Osteocyte (in vitro differentiated cells): ENCODE measurements around the gene TMPRSS9. TPM values are rescaled to one million over a fixed set of nuclear protein-coding genes. Genes with fewer than 3 reads are reported as not detected.

Experiments
- DNase-seq: peaks from one replicate; pipeline ENCODE4 v3.0.0; 2021; ENCODE audit warnings: mixed read lengths; ENCODE audit not compliant: unreplicated experiment; ENCODE audit errors: extremely low spot score
- H3K27ac Mint-ChIP-seq: one replicate; pipeline ENCODE4 v1.8.0; 2021; ENCODE audit warnings: mild to moderate bottlenecking, mixed read lengths; ENCODE audit not compliant: unreplicated experiment
- H3K27me3 Mint-ChIP-seq: one replicate; pipeline ENCODE4 v1.8.0; 2021; ENCODE audit warnings: mixed read lengths; ENCODE audit not compliant: unreplicated experiment
- H3K36me3 Mint-ChIP-seq: one replicate; pipeline ENCODE4 v1.8.0; 2021; ENCODE audit warnings: mixed read lengths; ENCODE audit not compliant: unreplicated experiment
- H3K4me1 Mint-ChIP-seq: one replicate; pipeline ENCODE4 v1.8.0; 2021; ENCODE audit warnings: mixed read lengths; ENCODE audit not compliant: unreplicated experiment
- H3K4me3 Mint-ChIP-seq: one replicate; pipeline ENCODE4 v1.8.0; 2021; ENCODE audit warnings: mild to moderate bottlenecking, moderate library complexity, mixed read lengths; ENCODE audit not compliant: unreplicated experiment
- H3K9me3 Mint-ChIP-seq: one replicate; pipeline ENCODE4 v1.8.0; 2021; ENCODE audit warnings: mixed read lengths; ENCODE audit not compliant: unreplicated experiment
- CTCF ChIP-seq: fragments of 200-600 bp; sonication (generic); IDR thresholded peaks from 2 replicates; pipeline ENCODE4 v1.5.0; 2021; ENCODE audit warnings: antibody characterized with exemption, mild to moderate bottlenecking, moderate library complexity
- total RNA-seq: library from RNA; stranded (reverse); gene quantifications from 2 replicates; pipeline ENCODE4 v1.2.1, GENCODE V29; 2021

TMPRSS9 gene
- total RNA-seq, 1 donor from 2014 or later: 0.08 TPM

GRCh38 chr19:2420490-2420889, 60.4 kb downstream of the TMPRSS9 start:
- no peaks in the 10 kb centered on the region for H3K27me3 Mint-ChIP-seq
- DNase-seq: no peak
- H3K4me3 Mint-ChIP-seq: no peak overlapping the region
- no peak for TF ChIP-seq CTCF
- H3K27ac Mint-ChIP-seq: no peak overlapping the region
- peaks cover 4% of the 10 kb centered on the region for H3K36me3 Mint-ChIP-seq
- no peaks in the 10 kb centered on the region for H3K9me3 Mint-ChIP-seq
- H3K4me1 Mint-ChIP-seq: peaks cover 2% of the 10 kb centered on the region

GRCh38 chr19:2421581-2422306, 61.7 kb downstream of the TMPRSS9 start:
- Mint-ChIP-seq H3K36me3 (peaks cover 4% of the 10 kb centered on the region), H3K4me3 (no peak overlapping the region), H3K4me1 (peaks cover 10% of the 10 kb centered on the region), H3K9me3 (no peaks in the 10 kb centered on the region), H3K27me3 (no peaks in the 10 kb centered on the region), H3K27ac (no peak overlapping the region)
- no peak for DNase-seq
- TF ChIP-seq CTCF: no peak

- TF ChIP-seq CTCF: no peak
- H3K4me3 Mint-ChIP-seq: no peak overlapping the region
- H3K36me3 Mint-ChIP-seq: no peaks in the 10 kb centered on the region
- H3K4me1 Mint-ChIP-seq: peaks cover 17% of the 10 kb centered on the region
- DNase-seq: no peak
- no peaks in the 10 kb centered on the region for H3K27me3 Mint-ChIP-seq
- H3K27ac Mint-ChIP-seq: no peak overlapping the region
- H3K9me3 Mint-ChIP-seq: no peaks in the 10 kb centered on the region
Observed at GRCh38 chr19:2423071-2423914, 63.2 kb downstream of the TMPRSS9 start.

GRCh38 chr19:2423915-2424685, 64.0 kb downstream of the TMPRSS9 start:
- Mint-ChIP-seq H3K4me3 (no peak overlapping the region), H3K9me3 (no peaks in the 10 kb centered on the region), H3K27me3 (no peaks in the 10 kb centered on the region), H3K27ac (no peak overlapping the region), H3K36me3 (no peaks in the 10 kb centered on the region), H3K4me1 (peaks cover 17% of the 10 kb centered on the region)
- no peak for DNase-seq
- no peak for TF ChIP-seq CTCF
